AG20443 (cell line): Measurements from ENCODE around the gene WFDC1.

ENCODE experiments used
- DNase-seq: peaks from one replicate; pipeline ENCODE4 v3.0.0; 2012; ENCODE audit warnings: low spot score, mixed read lengths

Gene WFDC1

DNA sequence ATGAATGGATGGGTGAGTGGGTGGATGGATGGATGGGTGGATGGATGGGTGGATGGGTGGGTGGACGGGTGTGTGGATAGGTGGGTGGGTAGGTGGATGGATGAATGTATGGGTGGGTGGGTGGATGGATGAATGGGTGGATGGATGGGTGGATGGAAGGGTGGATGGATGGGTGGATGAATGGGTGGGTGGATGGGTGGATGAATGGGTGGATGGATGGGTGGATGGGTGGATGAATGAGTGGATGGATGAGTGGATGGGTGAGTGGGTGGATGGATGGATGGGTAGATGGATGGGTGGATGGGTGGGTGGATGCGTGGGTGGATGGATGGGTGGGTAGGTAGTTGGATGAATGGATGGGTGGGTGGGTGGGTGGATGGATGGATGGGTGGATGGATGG, 60.5 kb downstream of the WFDC1 start:
- DNase-seq = no peak

DNA sequence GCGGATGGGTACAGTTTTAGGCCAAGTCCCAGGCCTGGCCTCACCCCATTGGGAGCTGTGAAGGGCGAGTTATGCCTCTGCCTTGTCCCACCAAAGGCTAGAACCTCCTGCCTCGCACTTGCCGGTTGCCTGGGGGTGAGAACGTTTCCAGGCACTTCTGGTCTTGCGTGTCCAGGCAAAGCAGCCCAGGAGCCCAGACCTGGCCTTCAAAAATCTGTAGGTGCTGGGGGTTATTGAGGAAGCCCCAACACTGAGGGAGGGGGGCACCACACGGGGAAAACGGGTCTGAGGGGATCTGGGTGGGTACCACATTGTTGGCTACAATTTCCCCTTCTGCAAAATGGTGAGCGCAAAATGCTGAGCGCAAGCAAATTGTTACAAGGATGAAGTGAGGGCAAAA, 61.5 kb downstream of the WFDC1 start:
- no peak for DNase-seq

DNA sequence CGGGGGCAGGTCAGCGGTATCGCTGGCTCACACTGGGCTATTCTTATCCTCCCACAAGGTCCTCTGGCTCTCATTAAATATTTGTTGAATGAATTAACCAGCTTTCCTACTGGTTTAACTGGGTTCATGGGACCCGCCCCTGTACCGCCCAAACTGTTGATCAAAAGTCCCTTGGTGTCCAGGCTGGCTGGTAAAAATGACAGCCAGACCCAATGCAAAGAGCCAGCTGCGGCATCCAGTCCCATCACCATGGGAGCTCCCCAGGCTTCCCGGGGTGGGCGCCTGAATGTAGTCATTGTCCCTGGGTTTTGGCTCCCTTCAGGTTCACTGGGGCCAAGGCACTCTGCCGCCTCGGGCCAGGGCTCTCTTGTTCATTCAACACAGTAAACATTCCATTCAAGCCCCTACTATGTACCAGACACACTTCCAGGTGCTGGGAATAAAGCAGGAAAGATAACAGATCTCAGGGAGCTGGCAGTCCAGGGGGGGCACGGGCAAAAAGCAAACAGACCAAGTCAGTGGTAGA, 62.0 kb downstream of the WFDC1 start:
- no peak for DNase-seq

GRCh38 chr16:84357191-84357651, 62.5 kb downstream of the WFDC1 start:
- no peak for DNase-seq

DNA sequence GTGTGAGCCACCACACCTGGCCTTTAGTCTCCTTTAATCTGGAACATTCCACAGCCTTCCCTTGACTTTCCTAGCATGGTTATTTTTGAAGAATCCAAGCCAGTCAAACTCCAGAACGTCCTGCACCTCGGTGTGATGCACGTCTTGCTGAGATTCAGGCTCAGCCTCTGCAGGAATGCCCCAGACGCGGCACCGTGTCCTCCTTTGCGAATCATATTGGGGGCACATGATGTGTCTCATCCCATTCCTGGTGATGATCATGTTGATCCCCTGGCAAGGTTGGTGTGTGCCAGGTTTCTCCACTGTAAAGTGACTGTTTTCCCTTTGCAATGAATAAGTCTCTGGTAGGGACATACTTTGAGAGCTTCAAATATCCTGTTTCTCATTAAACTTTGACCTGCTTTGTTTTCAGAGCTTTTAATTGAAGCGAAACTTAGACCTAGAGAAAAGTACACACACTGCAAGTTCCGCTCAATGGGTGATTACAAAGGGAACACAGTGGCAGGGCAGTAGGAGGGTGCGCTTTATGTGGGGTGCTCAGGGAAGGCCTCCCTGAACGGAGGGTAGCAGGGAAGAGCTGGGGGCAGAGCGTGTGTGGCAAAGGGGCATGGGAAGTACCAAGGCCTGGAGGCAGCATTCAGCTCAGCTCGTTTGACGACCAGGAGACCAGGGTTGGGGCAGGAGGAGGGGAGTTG, 64.1 kb downstream of the WFDC1 start:
- DNase-seq = no peak

DNA sequence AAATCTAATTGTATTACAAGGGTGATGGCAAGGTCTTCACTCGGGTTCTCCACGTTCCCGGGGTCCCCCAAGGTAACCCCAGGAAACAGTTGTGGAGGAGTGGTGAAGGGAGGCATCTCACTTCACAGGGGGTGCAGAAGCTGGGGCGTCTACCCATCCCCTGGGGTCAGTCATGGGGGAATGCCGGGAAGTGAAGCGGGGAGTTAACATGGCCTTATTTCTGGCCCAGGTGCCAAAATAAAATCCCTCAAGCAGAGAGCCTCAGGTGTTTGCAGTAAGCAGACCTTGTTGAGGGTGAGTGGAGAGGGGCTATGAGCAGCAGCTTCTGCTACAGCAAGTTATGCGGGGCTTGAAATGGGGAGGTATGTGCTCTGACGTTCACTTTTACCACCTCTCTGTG, 64.6 kb downstream of the WFDC1 start:
- DNase-seq = no peak

GRCh38 chr16:84360170-84360569, 65.5 kb downstream of the WFDC1 start:
- DNase-seq = no peak

GRCh38 chr16:84360748-84361147, 66.1 kb downstream of the WFDC1 start:
- DNase-seq = no peak

- no peak for DNase-seq
Observed at GRCh38 chr16:84361546-84361945, 66.9 kb downstream of the WFDC1 start.

- DNase-seq = no peak
Observed at GRCh38 chr16:84362471-84362941, 67.8 kb downstream of the WFDC1 start.

- no peak for DNase-seq
Observed at GRCh38 chr16:84366208-84366607, 71.5 kb downstream of the WFDC1 start.

DNA sequence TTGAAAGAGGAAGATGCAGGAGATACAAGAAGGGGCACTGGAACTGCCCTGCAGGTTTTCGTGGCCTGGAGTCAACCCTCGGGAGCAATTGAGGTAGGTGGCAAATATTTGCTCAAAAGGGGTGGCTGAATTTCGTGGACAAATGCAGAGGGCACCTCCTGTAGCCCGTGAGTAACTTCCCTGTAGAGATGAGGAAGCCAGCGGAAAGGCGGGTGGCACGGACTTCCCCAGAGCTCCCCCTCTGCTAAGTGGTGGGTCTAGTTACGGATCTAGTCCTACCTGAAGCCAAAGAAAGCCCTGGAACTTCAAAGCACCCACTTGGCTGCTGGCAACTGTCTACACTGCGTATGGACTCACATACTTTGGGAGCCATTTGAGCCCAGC, 72.6 kb downstream of the WFDC1 start:
- DNase-seq = no peak

- no peak for DNase-seq
Observed at GRCh38 chr16:84367750-84368307, 73.2 kb downstream of the WFDC1 start.

DNA sequence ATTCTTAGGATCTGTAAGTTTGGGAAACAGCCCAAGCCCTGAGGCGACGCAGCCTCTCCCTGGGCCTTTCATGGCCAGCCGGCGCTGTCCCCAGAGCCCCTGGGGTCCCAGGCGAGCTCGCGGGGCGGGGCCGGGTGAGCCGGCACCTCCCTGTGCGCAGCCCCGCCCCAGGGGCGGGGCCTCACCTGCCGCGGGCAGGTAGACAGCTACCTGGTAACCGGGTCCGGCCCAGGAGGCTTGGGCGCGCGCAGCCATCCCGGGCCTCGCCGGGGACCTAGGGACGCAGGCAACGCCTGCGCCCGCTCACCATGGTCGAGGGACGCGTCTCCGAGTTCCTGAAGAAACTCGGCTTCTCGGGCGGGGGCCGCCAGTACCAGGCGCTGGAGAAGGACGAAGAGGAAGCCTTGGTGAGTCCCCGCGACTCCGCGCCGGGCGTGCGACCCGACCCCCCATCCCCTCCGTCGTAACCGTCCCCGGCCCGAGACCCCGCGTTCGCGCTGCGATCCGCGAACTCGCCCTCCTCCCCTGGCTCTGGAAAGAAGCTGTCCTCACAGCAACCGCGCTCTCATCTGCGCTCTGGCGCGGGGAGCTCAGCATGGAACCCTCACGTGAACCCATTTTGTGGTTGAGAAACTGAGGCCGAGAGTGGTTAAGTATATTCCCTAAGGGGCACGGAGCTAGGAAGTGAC, 73.8 kb downstream of the WFDC1 start, which contains the start of gene ATP2C2:
Gene ATP2C2 (plus strand): TSS at position 231 of the 689 bp plus-strand sequence. CDS start 78 bp downstream, at position 309.
- no peak for DNase-seq

DNA sequence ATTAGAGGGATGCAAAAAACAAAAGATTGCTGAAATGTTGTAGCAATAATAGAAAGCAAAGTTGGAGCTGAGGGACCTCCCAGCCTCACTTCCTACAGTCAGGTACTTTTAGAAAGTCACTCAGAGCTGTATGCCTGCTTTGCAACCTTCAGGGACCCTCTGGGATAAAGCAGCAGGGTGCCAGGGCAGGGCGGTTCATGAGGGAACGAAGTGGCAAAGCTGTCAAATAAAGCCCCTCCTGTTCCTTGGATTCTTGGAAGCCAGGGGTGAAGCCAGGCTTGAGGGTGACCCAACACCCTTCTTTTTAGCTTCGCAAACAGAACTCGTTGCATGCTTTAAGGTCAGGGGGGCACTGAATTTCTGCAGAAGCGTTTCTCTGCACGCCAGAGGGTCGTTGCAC, 74.4 kb downstream of the WFDC1 start:
- DNase-seq = no peak

DNA sequence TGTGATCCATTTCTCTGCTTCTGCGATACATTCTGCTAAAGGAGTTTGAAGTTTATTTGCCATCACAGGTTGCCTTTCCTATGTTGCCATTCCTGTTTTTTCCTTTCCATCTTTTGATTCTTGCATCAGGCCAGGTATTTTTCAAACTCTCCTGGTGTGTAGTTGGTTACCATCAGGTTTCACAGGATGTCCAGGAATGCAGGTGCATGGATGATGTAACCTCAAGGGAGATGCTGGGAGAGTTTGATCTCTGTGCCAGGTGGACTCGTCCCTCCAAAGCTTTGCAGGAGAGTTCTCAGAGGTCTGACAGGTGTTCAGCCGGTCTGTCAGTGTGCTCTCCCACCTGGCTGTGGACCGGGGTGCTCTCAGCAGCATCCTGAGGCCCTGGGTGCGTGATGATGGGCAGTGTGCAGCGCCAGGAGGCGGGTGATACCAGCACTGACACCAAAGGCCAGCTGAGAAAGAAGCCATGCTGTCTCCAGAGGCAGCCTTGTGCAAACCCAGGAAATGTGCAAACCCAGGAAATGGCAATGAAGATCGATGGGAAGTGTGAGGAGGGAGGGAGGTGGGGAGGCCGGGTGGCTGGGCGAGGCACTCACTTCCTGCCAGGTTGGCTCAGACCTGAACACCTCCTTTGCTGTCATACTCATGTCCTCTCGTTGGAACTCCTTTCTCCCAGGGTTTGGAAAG, 75.4 kb downstream of the WFDC1 start:
- DNase-seq = no peak

GRCh38 chr16:84370723-84371552, 76.3 kb downstream of the WFDC1 start:
- DNase-seq = no peak

DNA sequence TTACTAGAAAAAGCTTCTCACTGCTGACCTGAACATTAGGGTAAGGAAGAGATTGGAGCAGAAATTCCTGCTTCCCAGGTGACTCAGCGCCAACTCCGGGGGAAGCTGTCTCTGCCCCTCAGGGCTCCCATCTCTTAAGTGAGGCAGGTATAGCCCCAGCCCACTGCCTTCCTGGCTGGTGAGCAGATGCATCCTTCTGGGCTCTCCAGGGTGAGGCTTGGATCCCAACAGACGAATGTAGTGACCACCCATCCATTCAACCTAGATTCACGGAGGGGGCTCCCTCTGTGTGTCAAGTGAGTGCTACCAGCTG, 76.8 kb downstream of the WFDC1 start:
- no peak for DNase-seq

- no peak for DNase-seq
Observed at GRCh38 chr16:84373907-84374489, 79.3 kb downstream of the WFDC1 start.

GRCh38 chr16:84378099-84378498, 83.4 kb downstream of the WFDC1 start:
- DNase-seq = no peak

GRCh38 chr16:84378567-84378966, 83.9 kb downstream of the WFDC1 start:
- no peak for DNase-seq
